ENCODE data around the gene FYB1.

FYB1 gene

DNA sequence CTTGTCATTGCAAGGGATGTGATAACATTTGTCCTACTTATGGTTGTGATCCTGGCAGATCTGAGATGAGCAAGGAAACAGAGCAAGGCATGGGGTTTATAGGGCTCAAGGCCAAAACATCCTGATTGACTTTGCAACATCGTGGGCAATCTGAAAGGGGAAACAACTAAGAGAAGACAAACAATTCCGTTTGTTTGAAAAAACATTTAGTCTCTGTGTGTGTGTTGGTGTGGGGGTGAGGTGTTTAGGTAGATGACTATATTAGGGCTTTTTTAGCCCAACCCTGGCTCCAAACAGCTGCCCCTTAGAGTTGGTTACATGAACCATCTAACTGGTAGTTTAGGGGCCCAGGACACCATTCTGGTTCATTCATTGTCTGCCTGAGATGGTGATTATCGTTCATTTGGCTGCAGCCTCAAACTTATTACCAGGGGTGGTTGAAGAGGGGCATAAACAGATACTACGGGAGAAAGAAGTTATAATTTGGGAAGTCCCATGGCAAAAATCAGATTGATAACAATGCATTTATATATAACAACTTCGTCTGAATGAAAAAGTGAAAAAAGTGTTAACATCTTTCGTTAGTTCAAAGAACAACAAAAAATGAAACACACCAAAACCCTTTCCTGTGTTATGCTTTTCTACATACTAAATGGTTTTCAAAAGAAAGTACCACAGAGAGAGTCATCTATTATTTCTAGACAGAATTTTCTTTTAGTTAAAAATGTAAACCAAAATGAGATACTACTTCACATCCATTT is 5.7 kb downstream of the FYB1 start:
- no peak for DNase-seq (ENCODE audit: low read depth)
- TF ChIP-seq, protein P1, sequence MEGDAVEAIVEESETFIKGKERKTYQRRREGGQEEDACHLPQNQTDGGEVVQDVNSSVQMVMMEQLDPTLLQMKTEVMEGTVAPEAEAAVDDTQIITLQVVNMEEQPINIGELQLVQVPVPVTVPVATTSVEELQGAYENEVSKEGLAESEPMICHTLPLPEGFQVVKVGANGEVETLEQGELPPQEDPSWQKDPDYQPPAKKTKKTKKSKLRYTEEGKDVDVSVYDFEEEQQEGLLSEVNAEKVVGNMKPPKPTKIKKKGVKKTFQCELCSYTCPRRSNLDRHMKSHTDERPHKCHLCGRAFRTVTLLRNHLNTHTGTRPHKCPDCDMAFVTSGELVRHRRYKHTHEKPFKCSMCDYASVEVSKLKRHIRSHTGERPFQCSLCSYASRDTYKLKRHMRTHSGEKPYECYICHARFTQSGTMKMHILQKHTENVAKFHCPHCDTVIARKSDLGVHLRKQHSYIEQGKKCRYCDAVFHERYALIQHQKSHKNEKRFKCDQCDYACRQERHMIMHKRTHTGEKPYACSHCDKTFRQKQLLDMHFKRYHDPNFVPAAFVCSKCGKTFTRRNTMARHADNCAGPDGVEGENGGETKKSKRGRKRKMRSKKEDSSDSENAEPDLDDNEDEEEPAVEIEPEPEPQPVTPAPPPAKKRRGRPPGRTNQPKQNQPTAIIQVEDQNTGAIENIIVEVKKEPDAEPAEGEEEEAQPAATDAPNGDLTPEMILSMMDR (conservative IDR thresholded peaks at IDR 0.05; ENCODE audit: low read depth, low read length): no peak
- H3K4me3 ChIP-seq (ENCODE audit: low read length): no peak overlapping the region

DNA sequence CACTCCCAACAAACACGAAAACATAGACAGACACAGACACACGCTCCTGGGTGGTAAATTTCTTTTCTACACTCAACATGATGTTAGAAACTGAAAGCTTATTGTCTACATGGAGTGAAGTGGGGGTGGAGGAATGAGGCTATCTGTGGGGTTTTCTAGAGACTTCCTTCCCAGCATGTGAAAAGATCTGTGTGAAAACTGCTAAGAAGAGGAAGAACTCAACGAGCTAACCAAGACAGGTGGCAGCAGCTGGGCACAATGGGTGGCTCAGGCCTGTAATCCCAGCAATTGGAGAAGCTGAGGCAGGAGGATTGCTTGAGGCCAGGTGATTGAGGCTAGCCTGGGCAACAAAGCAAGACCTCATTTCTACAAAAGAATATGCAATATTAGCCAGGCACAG is 7.6 kb downstream of the FYB1 start:
- no peak overlapping the region for H3K4me3 ChIP-seq (ENCODE audit: low read length)
- DNase-seq (ENCODE audit: low read depth): no peak
- TF ChIP-seq, protein P1 (conservative IDR thresholded peaks at IDR 0.05; ENCODE audit: low read depth, low read length): no peak

DNA sequence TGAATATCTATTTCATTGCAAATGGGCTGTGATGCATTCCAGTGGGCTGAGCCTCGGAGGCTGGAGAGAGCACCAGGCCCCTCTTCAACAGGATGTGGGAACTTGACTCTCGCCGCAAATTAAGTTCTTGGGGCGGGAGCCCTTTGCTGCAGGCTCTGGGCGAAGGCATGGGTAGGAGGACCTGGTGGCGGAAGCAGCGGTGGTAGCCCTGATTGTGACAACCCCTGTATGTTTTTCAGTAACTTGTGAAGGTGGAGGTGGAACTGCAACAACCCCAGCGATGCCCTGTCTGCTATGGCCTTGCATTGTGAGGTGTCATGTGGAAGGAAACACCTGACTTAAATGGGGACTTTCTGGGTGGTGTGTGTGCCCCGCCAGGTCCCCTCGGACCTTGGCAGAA is 9.4 kb downstream of the FYB1 start:
- H3K4me3 ChIP-seq (ENCODE audit: low read length): no peak overlapping the region
- no peak for DNase-seq (ENCODE audit: low read depth)
- TF ChIP-seq, protein P1 (conservative IDR thresholded peaks at IDR 0.05; ENCODE audit: low read depth, low read length): no peak

DNA sequence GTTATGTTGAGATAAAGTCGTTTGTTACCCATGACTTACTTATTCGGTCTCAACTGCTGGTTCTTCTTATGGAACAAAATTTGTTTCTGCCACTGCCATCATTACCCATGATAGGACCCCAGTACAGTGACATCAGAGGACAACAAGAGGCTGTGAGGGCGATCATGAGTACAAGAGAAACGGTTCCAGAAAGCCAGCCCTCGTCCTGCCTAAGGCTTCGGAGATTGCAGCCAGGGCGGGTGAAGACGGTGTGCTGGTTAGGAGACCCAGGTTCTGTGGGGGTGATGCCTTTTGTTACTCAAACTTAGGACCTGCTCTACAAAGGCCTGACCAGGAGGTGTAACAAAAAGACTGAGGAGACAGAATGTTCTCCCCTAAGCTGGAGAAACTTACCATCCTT is 10.9 kb downstream of the FYB1 start:
- no peak for DNase-seq (ENCODE audit: low read depth)
- TF ChIP-seq, protein P1 (conservative IDR thresholded peaks at IDR 0.05; ENCODE audit: low read depth, low read length): no peak
- H3K4me3 ChIP-seq (ENCODE audit: low read length): no peak overlapping the region

DNA sequence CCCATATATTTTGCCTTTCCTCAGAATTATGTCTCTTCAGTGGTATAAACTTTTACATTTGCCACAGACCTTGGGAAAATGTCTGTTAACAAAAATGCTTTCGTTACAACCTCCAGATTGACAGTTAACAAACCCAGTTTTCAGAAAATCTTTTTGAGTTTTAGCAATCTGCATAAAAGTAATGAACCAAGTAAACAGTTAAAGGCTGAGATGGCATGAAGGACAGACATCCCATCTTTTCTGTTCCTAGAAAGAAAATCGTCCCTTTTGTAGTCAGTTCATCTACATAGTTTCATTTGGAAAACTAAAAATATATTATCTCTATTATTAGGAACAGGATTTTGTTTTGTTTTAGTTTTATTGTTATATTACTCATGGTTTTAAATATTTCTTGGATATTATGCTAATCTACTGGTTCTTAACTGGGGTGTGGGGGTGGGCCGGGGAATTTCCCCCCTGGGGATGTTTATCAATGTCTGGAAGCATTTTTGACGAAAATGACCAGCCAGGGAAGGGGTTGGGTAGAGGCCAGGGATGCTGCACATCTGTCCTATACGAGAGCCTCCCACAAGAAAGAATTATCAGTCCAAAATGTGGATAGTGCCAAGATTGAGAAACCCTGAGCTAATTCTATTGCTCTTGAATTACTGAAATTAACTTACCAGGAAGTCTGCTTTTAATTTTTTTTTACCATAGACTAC is 11.9 kb downstream of the FYB1 start:
- DNase-seq (ENCODE audit: low read depth): no peak
- TF ChIP-seq, protein P1 (conservative IDR thresholded peaks at IDR 0.05; ENCODE audit: low read depth, low read length): no peak
- H3K4me3 ChIP-seq (ENCODE audit: low read length): no peak overlapping the region

DNA sequence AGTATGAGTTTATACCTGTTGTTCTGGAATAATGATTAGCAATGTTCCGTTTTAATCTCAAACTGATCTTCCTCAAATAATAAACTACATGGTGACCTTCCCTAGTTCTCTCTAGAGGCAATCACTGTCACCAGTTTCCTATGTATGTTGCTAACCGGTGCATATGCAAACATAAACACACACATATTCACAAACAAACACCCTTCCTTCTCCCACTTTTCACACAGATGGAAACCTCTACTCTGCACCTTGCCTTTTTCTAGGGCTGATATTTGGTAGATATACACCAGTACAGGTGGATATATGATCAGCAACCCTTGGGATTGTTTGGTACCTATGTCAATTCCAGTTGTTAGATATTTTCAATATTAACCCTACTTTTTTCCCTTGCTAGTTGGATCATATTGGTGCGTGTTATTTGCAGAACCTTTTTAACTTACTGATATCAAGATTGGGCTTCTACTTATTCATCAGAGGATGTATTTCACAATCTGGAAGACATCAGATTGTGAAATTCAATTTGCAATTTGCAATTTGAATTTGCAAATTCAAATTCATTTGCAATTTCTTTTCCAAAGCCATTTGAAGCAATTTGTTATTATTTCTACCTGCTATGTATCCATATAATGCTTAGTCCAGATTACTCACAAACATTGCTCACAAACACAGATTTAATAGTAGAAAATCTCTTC is 12.6 kb downstream of the FYB1 start:
- TF ChIP-seq, protein P1 (conservative IDR thresholded peaks at IDR 0.05; ENCODE audit: low read depth, low read length): no peak
- H3K4me3 ChIP-seq (ENCODE audit: low read length): no peak overlapping the region
- no peak for DNase-seq (ENCODE audit: low read depth)

Measured in retinal pigment epithelial cell (primary cell).